Smooth muscle cell of trachea (primary cell): ENCODE data around the gene MPL. TPM values are rescaled to one million over a fixed set of nuclear protein-coding genes. Genes with fewer than 3 reads are reported as not detected.

Source experiments
- total RNA-seq: library from RNA; depleted of rRNA; stranded (reverse); fragments of >200 nt; gene quantifications from 2 replicates; pipeline ENCODE4 v1.2.1, GENCODE V29; 2014

Gene MPL
- total RNA-seq = not detected in 2 replicates

GRCh38 chr1:43337588-43337987 is at the start of gene MPL:
MPL (plus strand) TSS chr1:43337818; CDS start chr1:43337849, 31 bp downstream.

GRCh38 chr1:43300378-43301094 is 37.1 kb upstream of the MPL start, which contains the start of gene TIE1:
TIE1 (plus strand) TSS chr1:43300982; CDS start chr1:43301072, 90 bp downstream.

GRCh38 chr1:43358746-43359693 is 21.4 kb downstream of the MPL start, which contains the start of gene CDC20:
CDC20 (plus strand) TSS chr1:43358981; CDS start chr1:43359216, 235 bp downstream.

GRCh38 chr1:43367904-43368645 is 30.5 kb downstream of the MPL start, which contains the start of gene ELOVL1:
ELOVL1 (minus strand) TSS chr1:43368011; CDS start chr1:43365609, 2,402 bp downstream.

GRCh38 chr1:43389326-43390313 is 52.0 kb downstream of the MPL start, which contains the start of the genes MED8 and SZT2:
MED8 (minus strand) TSS chr1:43389800; CDS start chr1:43389764, 36 bp downstream.
SZT2 (plus strand) TSS chr1:43389899; CDS start chr1:43389969, 70 bp downstream.

Other genes with a start within 250 kb of the MPL start
- gene EBNA1BP2, start 165.5 kb upstream of the MPL start, total RNA-seq = 51.3 and 74.9 TPM in 2 replicates
- gene CFAP57, start 165.5 kb upstream of the MPL start, total RNA-seq = under 0.01 and 0.33 TPM in 2 replicates
- gene TMEM125, start 67.8 kb upstream of the MPL start, total RNA-seq = not detected in 2 replicates
- gene C1orf210, start 52.2 kb upstream of the MPL start, total RNA-seq = not detected in 2 replicates
- 0.17 and 5.5 TPM in 2 replicates for gene TIE1, start 36.8 kb upstream of the MPL start, total RNA-seq
- 7.9 and 86.5 TPM in 2 replicates for gene CDC20, start 21.2 kb downstream of the MPL start, total RNA-seq
- 38.7 and 56.4 TPM in 2 replicates for gene ELOVL1, start 30.2 kb downstream of the MPL start, total RNA-seq
- gene MED8, start 52.0 kb downstream of the MPL start, total RNA-seq = 64.8 and 76.2 TPM in 2 replicates
- gene SZT2, start 52.1 kb downstream of the MPL start, total RNA-seq = 30.7 and 36.2 TPM in 2 replicates
- 20.2 and 31.3 TPM in 2 replicates for gene HYI, start 116.1 kb downstream of the MPL start, total RNA-seq
- gene PTPRF, start 193.1 kb downstream of the MPL start, total RNA-seq = 24.4 and 59.2 TPM in 2 replicates